Stromal cell of bone marrow (primary cell): ENCODE data around the gene SUSD2.
"Not testable (repeated sequence)": the region's sequence is repeated elsewhere in the genome, so short reads cannot be mapped to it uniquely, and the experiment has no call there.

ENCODE experiments used
- DNase-seq: peaks from one replicate; pipeline ENCODE4 v3.0.0-alpha.2; 2012; ENCODE audit warnings: low read depth

The SUSD2 gene, protein sequence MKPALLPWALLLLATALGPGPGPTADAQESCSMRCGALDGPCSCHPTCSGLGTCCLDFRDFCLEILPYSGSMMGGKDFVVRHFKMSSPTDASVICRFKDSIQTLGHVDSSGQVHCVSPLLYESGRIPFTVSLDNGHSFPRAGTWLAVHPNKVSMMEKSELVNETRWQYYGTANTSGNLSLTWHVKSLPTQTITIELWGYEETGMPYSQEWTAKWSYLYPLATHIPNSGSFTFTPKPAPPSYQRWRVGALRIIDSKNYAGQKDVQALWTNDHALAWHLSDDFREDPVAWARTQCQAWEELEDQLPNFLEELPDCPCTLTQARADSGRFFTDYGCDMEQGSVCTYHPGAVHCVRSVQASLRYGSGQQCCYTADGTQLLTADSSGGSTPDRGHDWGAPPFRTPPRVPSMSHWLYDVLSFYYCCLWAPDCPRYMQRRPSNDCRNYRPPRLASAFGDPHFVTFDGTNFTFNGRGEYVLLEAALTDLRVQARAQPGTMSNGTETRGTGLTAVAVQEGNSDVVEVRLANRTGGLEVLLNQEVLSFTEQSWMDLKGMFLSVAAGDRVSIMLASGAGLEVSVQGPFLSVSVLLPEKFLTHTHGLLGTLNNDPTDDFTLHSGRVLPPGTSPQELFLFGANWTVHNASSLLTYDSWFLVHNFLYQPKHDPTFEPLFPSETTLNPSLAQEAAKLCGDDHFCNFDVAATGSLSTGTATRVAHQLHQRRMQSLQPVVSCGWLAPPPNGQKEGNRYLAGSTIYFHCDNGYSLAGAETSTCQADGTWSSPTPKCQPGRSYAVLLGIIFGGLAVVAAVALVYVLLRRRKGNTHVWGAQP

DNA sequence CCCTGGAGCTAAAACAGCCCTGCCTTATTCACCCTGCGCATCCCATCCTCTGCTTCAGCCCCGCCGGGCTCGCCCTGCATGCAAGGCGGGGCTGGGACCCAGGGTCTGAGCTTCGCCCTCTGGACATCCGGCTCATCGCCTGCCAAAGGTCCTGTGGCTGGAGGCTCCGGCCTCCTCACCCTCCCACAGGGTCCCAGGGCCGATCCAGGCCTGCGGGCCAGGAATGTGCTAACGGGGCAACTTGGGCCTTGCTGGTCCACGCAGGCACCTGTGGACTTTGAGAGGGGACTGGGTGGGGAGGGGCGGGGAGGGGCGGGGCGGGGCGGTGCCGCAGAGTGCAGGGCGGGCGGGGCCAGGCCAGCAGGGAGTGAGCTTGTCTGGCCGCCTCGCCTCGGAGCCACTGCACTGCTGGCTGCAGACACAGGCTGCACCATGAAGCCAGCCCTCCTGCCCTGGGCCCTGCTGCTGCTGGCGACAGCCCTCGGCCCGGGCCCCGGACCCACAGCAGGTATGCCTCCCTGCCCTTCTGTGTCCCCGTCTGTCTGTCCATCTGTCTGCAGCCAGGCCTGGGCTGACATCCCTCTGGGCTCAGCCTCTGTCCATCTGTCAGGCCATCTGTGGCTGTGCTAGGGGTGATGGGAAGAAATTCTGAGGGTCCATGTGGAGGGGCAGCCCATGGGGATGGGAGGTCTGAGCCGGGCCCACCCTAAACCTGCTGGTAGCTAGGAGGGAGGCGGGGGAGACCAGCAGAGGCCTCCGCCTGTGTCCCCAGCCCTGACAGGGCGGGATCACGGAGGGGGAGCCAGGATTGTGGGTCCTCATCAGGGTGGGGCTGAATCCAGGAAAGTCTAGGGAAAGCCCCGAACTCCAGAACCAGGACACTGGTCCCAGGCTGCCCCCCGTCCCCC is at the start of gene SUSD2:
Gene SUSD2, plus strand, starts transcription at position 400 of the 908 bp plus-strand sequence. Its CDS starts 33 bp downstream, at position 433.
- DNase-seq, result no peak

DNA sequence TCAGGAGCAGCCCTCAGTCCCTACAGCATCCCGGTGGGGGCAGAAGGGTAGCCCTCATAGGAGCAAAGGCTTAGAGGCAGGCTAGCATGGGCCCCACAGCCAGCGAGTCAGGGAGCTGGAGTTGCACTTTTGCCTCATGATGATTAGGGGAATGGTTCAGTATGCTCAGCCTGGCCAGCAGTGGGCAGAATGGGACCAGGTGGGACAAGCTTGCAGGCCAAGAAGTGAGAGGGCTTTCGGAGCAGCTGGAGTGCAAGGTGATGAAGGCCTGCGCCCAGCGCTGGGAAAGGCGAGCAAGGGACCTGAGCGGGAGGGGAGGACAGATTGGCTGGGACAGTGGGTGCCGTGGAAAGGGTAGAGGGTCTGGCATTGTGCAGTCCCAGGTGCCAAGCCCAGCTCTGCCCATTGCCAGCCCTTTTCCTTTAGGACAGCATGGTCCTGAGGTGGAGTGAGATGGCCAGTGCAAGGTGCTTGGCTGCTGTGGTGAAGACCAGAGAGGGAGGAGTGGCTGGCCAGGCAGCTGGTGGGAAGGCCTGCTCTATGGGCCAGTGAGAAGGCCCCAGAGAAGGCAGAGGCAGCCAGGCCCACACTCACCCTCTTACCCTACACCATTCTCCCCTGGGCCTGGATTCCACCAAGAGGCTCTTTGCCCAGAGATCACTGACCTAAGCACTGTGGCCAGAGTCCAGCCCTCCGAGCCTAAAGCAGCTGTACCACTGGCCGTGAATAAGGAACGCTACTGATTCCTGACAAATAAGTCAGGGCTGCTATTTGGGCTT is 47.9 kb upstream of the SUSD2 start:
- DNase-seq, result no peak

DNA sequence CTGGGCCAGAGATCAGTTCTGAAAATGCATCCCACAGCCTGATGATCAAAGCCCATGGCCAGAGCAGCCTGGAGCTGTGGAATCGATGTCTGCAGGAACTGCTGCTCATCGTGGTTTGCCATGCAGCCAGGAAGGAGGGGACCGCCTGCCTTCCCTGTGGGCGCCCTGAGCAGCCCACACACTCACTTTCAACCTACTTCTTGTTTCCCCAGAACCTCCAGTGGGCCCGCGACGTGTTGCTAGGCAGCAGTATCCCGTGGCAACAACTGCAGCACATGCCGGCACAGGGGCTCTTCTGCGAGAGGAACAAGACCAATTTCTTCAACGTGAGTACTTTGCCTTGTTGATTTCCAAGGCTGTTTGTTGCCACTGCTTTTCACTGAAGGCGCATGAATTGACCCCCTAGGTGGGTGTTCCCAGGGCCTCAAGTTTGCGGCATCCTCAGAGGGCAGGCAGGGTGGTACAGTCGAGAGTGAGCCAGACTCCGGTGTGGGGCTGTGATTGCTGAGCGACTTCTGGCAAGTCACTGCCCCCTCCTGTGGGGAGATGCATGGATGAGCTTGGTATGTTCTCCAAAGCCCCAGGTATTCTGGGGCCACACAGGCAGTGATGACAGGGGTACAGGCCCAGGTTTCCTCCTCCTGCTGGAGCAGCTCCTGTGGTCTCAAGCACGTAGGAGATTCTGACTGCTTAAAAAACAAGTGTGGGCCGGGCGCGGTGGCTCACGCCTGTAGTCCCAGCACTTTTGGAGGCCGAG is 47.0 kb upstream of the SUSD2 start:
- no peak for DNase-seq

DNA sequence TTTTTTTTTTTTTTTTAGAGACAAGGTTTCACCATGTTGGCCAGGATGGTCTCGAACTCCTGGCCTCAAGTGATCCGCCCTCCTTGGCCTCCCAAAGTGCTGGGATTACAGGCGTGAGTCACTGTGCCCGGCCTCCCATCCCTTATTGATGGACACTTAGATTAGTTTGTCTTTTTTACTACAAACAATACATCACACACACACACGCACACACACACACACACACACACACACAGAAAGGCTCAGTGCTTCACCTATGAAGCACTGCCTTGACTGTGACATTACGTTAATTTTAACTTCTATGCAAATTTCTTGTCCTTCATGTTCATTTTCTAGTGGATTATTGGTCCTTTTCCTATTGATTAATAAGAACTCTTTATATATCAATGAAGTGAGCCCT is 44.8 kb upstream of the SUSD2 start:
- DNase-seq, result not testable (repeated sequence)

DNA sequence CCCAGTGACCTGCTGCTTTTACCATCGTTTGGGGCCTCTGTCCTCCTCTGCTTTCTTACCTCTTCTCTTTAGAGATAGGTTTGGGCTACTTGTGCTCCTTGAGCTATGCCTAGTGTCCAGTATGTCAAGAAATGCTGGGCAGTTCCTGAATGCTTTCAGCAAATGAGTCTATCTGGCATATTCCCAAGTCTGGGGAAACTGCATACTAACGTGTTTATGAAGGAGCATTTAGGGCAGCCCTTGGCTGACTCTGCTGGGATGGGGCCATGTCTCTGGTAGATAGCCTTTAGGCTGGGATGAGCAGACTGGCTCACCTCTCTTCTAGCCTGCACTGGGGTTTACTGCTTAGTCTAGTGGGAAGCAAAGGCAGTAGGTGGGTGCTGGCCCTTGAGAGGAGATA is 43.7 kb upstream of the SUSD2 start:
- peak; percentile 65 for DNase-seq

DNA sequence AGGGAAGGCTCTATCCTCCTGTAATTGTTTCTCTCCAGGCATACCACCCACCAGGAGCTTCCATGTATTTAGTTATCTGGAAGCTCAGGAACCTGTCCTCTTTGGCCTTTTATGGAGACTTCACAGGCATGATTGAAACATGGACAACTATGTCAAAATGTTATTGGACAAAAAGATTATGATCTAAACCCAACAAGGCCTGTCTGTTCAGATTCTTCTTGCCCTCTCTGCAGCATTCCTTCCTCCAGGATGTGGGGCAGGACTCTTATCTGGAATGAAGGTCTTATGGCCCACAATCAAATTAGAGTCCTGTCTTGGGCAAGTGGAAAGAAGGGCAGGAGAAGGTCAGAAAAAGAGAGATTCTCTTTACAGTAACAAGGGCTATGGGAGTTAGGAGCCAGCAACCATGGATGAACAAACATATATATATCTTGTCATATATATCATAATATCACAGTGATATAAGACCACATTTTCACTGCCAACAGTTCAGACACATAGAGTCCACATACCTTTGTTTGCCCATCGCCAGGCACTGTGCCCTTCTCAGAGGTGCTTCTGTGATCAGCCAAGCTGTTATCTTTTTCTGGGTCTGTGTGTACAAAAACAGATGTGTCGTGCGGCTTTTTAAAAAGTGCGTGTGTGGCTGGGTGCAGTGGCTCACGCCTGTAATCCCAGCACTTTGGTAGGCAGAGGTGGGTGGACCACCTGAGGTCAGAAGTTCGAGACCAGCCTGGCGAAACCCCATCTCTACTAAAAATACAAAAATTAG is 42.5 kb upstream of the SUSD2 start:
- no peak for DNase-seq

DNA sequence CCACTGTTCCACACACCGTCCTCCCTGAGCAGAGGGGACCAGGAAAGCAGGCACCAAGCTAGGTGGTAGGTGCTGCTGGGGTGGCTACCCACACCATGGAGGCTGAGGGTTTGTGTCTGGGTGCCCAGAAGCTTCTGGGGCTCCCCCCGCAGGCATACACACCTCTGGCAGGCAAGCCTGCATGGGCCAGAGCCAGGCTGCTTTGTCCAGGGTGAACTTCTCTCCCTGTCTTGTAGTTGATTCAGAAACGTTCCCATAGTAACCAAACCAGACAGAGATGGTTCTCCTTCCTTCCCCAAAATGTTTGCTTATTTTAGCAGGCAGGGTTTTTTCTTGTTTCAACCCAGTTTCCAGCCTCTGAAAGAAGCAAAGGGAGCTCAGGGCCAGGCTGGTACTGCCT is 40.9 kb upstream of the SUSD2 start:
- DNase-seq, result no peak

DNA sequence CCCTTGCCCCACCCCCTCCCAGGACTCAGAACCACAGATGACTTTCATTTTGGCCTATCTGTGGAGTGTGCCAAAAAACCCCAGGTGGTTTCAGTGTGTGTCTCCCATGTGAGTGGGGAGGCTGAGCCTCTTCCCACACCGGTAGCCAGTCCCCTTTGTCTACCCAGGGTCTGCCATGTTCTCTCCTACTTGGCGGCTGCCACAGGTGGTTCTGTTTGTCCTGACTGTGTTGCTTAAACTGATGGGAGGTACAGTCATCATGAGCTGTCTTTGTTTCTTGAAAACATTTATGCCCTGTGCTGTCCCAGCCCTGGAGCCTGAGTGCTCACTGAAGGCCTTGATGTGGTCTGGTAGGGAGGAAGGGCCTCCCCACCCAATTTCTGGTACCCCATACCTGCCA is 39.7 kb upstream of the SUSD2 start:
- DNase-seq, result no peak

DNA sequence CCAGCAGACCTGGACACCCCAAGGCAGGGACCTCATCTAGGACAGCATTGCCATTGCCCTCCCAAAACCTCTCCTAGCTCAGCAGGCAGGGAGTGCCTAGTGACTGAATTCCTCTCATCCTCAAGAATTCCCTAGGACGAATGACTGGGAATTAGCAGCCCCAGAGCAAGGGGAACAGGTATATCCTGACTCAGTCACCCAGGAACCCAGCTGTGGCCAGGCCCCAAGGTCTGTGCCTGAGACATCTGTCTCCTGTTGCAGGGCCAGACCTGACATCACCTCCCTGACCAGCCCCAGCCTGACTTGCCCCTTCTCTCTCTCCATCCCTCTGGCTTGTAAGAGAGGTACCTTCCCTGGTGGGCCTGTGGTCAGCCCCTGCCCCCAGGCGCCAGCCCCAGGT is 39.0 kb upstream of the SUSD2 start:
- DNase-seq, result no peak

DNA sequence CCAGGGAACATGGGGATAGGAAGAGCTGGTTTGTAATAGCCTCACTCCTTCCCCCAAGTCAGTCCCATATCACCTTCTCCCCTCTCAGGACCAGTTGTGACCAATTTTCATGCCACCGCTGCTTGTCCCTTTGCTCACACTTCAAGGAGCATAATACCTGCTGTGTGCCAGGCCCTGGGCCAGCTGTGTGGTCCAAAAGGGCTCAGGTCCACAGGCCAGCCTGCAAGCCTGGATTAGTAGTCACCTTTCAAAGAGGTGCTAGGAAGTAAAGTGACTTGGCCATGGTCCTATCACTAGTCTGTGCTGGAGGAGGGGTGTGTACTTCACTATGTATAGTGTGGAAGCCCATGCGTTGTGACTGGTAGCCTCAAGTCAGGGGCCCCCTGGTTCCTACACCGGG is 38.5 kb upstream of the SUSD2 start:
- DNase-seq, result no peak

DNA sequence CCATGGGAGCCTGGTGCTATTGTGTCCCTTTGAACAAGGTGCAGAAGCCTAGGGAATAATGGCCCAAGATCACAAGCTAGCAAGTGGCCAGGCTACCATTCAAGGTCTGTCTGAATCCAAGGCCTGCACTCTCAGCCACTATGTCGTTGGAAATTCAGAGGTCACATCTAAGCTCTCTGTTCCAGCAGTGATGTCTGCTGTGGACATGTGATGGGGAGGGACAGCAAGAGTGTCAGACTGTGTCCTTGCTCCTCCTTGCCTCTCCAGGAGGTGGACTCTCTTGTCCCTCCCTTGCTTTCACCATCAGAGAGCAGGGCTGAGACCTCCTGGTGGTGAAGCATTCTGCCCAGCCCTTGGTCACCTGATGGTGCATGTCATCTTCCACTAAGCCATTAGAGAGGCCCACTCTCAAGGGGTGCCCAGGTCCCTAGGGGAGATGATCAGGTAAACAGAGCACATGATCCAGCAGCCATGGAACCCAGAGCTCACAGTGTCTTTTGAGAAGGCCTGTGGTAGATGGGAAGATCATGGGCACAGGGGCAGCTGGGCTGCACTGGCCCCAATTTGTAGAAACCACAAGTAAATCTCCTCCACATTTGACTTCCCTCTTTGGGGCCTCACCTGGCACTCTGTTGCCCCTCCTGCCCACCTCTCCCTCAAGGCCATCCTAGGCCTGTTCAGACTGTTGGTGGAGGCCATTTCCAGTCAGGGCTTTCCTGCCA is 37.1 kb upstream of the SUSD2 start:
- DNase-seq, result no peak

DNA sequence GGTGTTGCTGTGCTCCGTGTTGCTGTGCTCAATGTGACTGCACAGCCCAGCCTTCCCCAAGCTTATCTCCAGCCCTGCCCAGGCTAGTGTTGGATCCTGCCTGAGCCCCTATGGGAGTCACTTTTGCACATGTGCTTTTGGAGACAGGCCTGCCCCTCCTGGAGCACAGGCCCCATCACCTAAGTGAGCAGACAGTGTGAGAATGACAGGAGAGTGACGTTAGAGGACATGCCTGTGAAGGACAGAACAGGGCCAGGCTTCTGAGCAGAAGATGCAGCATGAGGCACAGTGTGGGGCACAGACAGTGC is 36.6 kb upstream of the SUSD2 start:
- DNase-seq, result no peak

DNA sequence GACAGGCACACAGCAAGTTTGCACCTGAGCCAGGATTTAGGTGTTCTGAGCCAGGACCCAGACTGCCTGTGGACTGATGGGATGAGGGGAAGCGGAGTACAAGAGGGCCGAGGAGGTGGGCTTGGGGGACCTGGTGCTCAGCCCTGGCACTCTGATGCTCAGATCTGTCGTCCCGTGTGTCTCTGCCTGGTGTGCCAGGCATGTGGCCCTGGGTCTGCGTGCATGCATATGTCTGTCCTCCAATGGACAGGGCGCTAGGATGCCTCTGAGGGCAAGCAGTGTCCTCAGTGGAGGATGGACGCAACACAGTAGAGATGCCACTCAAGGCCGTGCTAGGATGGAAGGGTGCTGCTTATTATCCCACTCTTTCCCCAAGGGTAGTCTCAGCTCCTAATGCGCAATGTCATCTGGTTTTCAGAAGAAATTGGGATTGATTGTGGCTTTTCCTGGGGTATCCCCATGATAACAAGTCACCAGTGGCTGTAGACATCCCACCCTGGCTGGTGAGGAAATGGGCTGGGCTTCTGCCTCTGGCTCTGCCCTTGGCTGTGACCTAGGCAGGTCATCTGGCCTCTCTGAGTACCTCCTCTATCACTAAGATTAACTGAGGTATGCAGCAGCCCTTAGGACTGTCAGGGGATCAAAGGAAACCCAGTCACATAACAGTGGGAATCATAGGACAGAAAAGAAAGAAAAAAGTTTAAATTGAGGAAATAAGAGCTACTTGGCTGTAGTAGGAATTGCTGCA is 35.7 kb upstream of the SUSD2 start:
- DNase-seq, result no peak

DNA sequence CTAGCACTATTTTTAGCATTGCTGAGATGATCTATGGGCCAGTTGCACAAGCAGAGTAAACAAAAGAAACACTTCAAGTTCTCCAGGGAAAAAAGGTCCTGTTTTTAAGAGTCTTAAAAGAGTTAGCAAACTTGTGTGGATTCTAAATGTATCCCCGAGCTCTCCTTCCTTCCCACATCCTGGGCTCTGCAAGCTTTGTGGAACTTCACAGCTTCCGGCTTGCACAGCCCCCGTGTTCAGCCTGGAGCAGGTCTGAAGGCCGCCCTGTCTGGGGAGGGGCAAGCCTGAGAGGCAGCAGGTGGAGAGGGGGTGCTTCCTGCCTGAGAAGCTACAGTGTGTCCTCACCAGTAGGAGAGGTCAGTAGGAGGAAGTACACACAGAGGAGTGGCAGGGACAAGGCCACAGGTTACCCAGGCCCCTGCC is 35.1 kb upstream of the SUSD2 start:
- DNase-seq, result peak; percentile 68

DNA sequence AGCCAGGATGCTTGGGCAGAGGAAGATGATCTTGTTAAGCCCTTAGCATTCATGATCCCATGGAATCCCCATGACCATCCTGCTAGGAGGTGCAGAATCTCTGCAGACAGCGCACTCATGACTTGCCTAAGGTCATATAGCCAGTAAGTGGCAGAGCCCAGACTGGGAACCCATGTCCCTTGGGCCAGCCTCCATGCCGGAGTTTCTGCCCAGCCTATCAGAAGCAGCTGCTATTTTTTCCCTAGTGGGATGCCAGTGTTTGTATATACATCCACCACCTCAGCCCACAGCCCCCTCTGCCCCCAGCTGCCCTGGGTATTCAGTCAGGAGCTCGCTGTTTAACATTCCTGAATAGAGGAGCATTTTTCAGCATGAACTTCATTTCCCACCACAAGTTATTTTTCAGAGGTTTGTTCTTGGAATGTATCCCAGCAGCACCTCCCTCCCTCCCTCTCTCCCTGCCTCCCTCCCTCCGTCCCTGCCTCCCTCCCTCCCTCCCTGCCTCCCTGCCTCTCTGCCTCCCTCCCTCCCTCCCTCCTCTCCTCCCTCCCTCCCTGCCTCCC is 34.4 kb upstream of the SUSD2 start:
- no peak for DNase-seq

DNA sequence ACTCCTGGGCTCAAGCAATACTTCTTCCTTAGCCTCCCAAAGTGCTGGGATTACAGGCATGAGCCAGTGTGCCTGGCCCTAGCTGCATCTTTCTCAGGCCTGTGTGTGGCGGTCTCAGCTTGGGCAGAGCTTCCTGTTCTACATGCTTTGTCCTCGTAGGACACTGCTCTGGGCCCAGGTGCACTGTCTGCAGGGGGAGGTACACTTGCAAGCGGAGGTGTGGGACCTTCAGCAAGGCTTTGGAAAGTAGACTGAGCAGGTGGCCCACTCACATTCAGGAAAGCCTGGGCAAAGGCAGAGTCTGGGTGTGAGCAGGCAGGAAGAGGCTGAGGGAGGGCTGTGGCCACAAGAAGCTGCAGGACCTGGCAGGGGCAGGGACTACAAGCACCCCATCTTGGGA is 33.6 kb upstream of the SUSD2 start:
- DNase-seq, result no peak

DNA sequence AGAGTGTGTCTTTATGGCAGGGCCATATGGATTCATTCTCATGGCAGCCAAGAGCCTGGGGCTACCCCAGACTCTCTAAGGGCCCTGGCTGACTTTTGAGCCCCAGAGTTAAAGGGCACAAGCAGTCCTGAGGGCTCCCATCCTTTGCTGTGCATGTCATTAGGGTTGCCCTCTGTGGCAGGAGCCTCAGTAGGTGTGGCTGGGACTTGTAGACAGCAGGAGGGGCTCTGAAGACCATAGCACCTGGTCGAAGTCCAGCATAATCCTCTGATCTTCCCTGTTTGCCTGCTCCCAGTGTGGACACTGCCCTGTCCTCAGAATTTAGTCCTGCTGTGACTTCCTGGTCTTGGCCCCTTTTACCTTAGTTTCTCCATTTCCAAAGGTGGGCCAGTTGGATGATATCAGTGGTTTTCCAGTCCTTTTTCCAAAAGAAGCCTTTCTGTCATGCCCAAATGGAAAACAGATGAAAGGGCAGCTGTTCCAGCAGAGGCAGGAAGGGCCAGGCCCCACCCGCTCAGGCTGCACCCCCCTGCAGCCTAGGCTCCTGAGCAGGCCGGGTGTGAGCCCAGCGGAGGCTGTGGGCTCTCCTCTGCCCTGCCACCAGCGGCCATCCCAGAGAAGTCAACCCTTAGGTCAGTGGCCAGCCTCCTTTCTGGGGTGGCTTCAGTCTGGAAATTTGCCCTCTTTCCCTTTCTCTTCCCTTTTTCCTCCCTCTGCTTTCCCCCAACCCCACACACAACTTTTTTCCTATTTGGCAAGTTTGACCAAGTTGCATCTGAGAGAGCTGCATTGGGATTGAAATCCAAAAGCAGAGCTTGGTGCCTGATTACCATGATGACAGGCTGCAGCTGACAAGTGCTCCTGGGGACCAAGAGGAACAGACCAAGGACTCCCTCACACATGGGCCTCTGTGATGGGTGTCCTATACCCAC is 32.8 kb upstream of the SUSD2 start:
- DNase-seq, result no peak
